Endometrium (tissue), 2 donors: ENCODE data around the gene SARDH.

ENCODE experiments used
- FAIRE-seq: peaks from 2 replicates; lab custom pipeline; 2012; peaks lifted over from hg19 to GRCh38; lab: Jason Lieb, UNC
- donor health status: control.
- donor health status: control.

Gene SARDH

GRCh38 chr9:133701981-133702797, 36.0 kb downstream of the SARDH start:
- FAIRE-seq: no peak

GRCh38 chr9:133701321-133701980, 36.7 kb downstream of the SARDH start:
- no peak for FAIRE-seq

GRCh38 chr9:133700819-133701320, 37.3 kb downstream of the SARDH start:
- no peak for FAIRE-seq

- no peak for FAIRE-seq
These were observed 38.6 kb downstream of the SARDH start for GRCh38 chr9:133699546-133699945.

GRCh38 chr9:133696071-133696472, 42.1 kb downstream of the SARDH start:
- FAIRE-seq: no peak

- no peak for FAIRE-seq
These were observed 43.5 kb downstream of the SARDH start for GRCh38 chr9:133694686-133695085.

GRCh38 chr9:133693703-133694529, 44.2 kb downstream of the SARDH start:
- no peak for FAIRE-seq

GRCh38 chr9:133693116-133693515, 45.0 kb downstream of the SARDH start:
- FAIRE-seq: no peak

- FAIRE-seq: no peak
These were observed 45.7 kb downstream of the SARDH start for GRCh38 chr9:133692364-133692985.

- FAIRE-seq: no peak
These were observed 46.4 kb downstream of the SARDH start for GRCh38 chr9:133691626-133692363.

GRCh38 chr9:133691191-133691590, 47.0 kb downstream of the SARDH start:
- no peak for FAIRE-seq

GRCh38 chr9:133690081-133690561, 48.0 kb downstream of the SARDH start:
- FAIRE-seq: no peak

- FAIRE-seq: no peak
These were observed 48.9 kb downstream of the SARDH start for GRCh38 chr9:133689151-133689763.

GRCh38 chr9:133687856-133688761, 50.0 kb downstream of the SARDH start:
- FAIRE-seq: no peak

GRCh38 chr9:133686642-133687575, 51.2 kb downstream of the SARDH start:
- no peak for FAIRE-seq

- no peak for FAIRE-seq
These were observed 52.2 kb downstream of the SARDH start for GRCh38 chr9:133685653-133686609.

- FAIRE-seq: no peak
These were observed 53.2 kb downstream of the SARDH start for GRCh38 chr9:133684936-133685361.
